ENCODE results near the gene LRCH4. TPM values are rescaled to one million over a fixed set of nuclear protein-coding genes. Genes with fewer than 3 reads are reported as not detected.

LRCH4 gene
- total RNA-seq, 1 donor from 2014 or later: 131 TPM

- peak; percentile 27 for DNase-seq (ENCODE audit: low spot score)
Observed at GRCh38 chr7:100604976-100605911, 19.3 kb upstream of the LRCH4 start.

- DNase-seq (ENCODE audit: low spot score): peak; percentile 55
Observed at GRCh38 chr7:100604028-100604975, 18.4 kb upstream of the LRCH4 start.

GRCh38 chr7:100603726-100604027 is 17.7 kb upstream of the LRCH4 start:
- no peak for DNase-seq (ENCODE audit: low spot score)

- peak; percentile 57 for DNase-seq (ENCODE audit: low spot score)
Observed at GRCh38 chr7:100602889-100603725, 17.2 kb upstream of the LRCH4 start.

GRCh38 chr7:100600730-100601038 is 14.8 kb upstream of the LRCH4 start:
- DNase-seq (ENCODE audit: low spot score): no peak

- DNase-seq (ENCODE audit: low spot score): no peak
Observed at GRCh38 chr7:100599911-100600729, 14.2 kb upstream of the LRCH4 start.

- no peak for DNase-seq (ENCODE audit: low spot score)
Observed at GRCh38 chr7:100598425-100598824, 12.5 kb upstream of the LRCH4 start.

GRCh38 chr7:100595188-100595587 is 9.3 kb upstream of the LRCH4 start:
- DNase-seq (ENCODE audit: low spot score): no peak

- no peak for DNase-seq (ENCODE audit: low spot score)
Observed at GRCh38 chr7:100591596-100591995, 5.7 kb upstream of the LRCH4 start.

- DNase-seq (ENCODE audit: low spot score): no peak
Observed at GRCh38 chr7:100590077-100590737, 4.3 kb upstream of the LRCH4 start.

- DNase-seq (ENCODE audit: low spot score): no peak
Observed at GRCh38 chr7:100589341-100589947, 3.5 kb upstream of the LRCH4 start.

- DNase-seq (ENCODE audit: low spot score): no peak
Observed at GRCh38 chr7:100588438-100588837, 2.5 kb upstream of the LRCH4 start.

- peak; percentile 100 for DNase-seq (ENCODE audit: low spot score)
Observed at GRCh38 chr7:100586266-100587025, 517 bp upstream of the LRCH4 start, which contains the start of gene FBXO24. FBXO24 (plus strand) TSS chr7:100586328; CDS start chr7:100586626, 298 bp downstream.

- DNase-seq (ENCODE audit: low spot score): peak; percentile 69
Observed at GRCh38 chr7:100584683-100585510, 1.0 kb downstream of the LRCH4 start.

- DNase-seq (ENCODE audit: low spot score): no peak
Observed at GRCh38 chr7:100584054-100584682, 1.8 kb downstream of the LRCH4 start.

GRCh38 chr7:100583132-100584053 is 2.5 kb downstream of the LRCH4 start:
- no peak for DNase-seq (ENCODE audit: low spot score)

- no peak for DNase-seq (ENCODE audit: low spot score)
Observed at GRCh38 chr7:100582650-100583049, 3.3 kb downstream of the LRCH4 start.
